Breast epithelium (tissue), 3 donors: ENCODE results near the gene MT1M.

Source experiments
- POLR2A ChIP-seq: fragments of 450-650 bp; IDR thresholded peaks from one replicate; pipeline ENCODE4 v1.6.1; 2016; ENCODE audit warnings: antibody characterized with exemption, mild to moderate bottlenecking, moderate library complexity
- POLR2AphosphoS5 ChIP-seq, 3 donors: sonication (generic); formaldehyde crosslinking; IDR thresholded peaks; one replicate each; pipeline ENCODE4 v1.6.1; 2017; ENCODE audit warnings: antibody characterized with exemption in 3 of 3
- TF ChIP-seq, protein P1 (sequence below), 3 donors: fragments of 450-650 bp; IDR thresholded peaks; one replicate each; pipeline ENCODE4 v1.5.1; 2016 to 2017; ENCODE audit warnings: antibody characterized with exemption in 3 of 3, mild to moderate bottlenecking in 3 of 3, moderate library complexity in 3 of 3

DNA sequence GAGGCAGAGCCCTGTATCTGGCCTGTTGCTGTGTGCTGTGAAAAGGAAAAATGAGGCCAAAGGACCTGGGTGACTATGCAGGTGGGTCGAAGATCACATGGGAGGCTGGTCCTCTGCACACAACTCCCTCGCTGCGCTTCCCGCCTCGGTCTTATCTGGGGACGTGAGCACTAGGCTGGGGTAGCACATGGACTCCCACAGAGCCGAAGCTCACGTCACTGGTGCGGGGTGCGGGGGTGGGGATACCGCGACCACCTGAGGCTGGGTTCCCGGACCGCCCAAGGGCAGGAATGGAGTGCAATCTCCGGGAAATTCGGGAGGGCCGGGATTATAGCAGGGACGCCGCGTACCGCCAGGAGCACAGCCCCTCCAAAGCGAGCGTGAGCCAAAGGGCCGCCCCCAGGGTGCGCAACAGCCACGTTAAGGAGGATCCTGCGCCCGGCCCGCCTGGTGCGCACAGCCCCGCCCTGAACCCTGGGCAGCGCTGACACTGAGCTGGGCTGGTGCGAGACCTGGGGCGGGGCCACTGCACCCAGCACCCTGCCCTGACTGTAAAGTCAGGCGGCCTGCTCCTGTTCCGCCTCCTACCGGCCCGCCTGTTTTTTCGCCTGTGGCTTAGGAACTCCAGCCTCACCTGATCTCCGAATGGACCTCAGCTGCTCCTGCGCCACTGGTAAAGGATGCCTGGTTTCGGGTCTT lies 10.8 kb downstream of the MT1M start:
- TF ChIP-seq, protein P1, sequence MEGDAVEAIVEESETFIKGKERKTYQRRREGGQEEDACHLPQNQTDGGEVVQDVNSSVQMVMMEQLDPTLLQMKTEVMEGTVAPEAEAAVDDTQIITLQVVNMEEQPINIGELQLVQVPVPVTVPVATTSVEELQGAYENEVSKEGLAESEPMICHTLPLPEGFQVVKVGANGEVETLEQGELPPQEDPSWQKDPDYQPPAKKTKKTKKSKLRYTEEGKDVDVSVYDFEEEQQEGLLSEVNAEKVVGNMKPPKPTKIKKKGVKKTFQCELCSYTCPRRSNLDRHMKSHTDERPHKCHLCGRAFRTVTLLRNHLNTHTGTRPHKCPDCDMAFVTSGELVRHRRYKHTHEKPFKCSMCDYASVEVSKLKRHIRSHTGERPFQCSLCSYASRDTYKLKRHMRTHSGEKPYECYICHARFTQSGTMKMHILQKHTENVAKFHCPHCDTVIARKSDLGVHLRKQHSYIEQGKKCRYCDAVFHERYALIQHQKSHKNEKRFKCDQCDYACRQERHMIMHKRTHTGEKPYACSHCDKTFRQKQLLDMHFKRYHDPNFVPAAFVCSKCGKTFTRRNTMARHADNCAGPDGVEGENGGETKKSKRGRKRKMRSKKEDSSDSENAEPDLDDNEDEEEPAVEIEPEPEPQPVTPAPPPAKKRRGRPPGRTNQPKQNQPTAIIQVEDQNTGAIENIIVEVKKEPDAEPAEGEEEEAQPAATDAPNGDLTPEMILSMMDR (IDR thresholded peaks at IDR 0.05), result peak; percentile 28 to 29 (median 28)
- no peak for TF ChIP-seq POLR2A
- peak in 1 of 3 donors; percentile 75 for TF ChIP-seq POLR2AphosphoS5 (IDR thresholded peaks at IDR 0.05)
